HL-60 (cell line): ENCODE measurements around the gene CHRDL1.

Experiments
- DNase-seq, 2 experiments: peaks; one replicate each; pipeline ENCODE4 v3.0.0-alpha.2; 2010 to 2020; ENCODE audit warnings: low read depth in 1 of 2, low spot score in 1 of 2
- H3K27ac ChIP-seq: fragments of 250-450 bp; sonication (Bioruptor Pico); replicated peaks from 2 replicates; pipeline ENCODE4 v1.5.1; 2020; ENCODE audit warnings: mild to moderate bottlenecking, moderate library complexity
- H3K27me3 ChIP-seq: fragments of 250-450 bp; sonication (Bioruptor Pico); 2 replicates; pipeline ENCODE4 v1.5.1; 2021; ENCODE audit warnings: mild to moderate bottlenecking, moderate library complexity; ENCODE audit not compliant: insufficient read depth, poor library complexity, severe bottlenecking
- H3K4me3 ChIP-seq: replicated peaks from 2 replicates; pipeline ENCODE4 v1.5.1; 2011; ENCODE audit warnings: mild to moderate bottlenecking, control low read depth, low read length; ENCODE audit not compliant: insufficient read depth
- CTCF ChIP-seq: IDR thresholded peaks from one replicate; pipeline ENCODE4 v1.5.1; 2011; ENCODE audit warnings: low read length, control low read depth, inconsistent platforms; ENCODE audit not compliant: insufficient read depth
- GABPA ChIP-seq: IDR thresholded peaks from 2 replicates; pipeline ENCODE4 v1.6.1; 2012; ENCODE audit warnings: low read depth
- POLR2AphosphoS5 ChIP-seq: IDR thresholded peaks from 2 replicates; pipeline ENCODE4 v1.6.1; 2012; ENCODE audit warnings: low read depth
- REST ChIP-seq: IDR thresholded peaks from 2 replicates; pipeline ENCODE4 v1.6.1; 2012; ENCODE audit warnings: low read depth; ENCODE audit not compliant: insufficient replicate concordance
- SPI1 ChIP-seq: IDR thresholded peaks from 2 replicates; pipeline ENCODE4 v1.6.1; 2012; ENCODE audit warnings: low read depth, mild to moderate bottlenecking, borderline replicate concordance

The CHRDL1 gene

GRCh38 chrX:110746014-110746413 lies 49.6 kb downstream of the CHRDL1 start:
- H3K27ac ChIP-seq: no peak overlapping the region
- TF ChIP-seq SPI1: no peak
- no peak overlapping the region for H3K4me3 ChIP-seq
- DNase-seq: no peak
- H3K27me3 ChIP-seq: no peaks in the 10 kb centered on the region

GRCh38 chrX:110745288-110745687 lies 50.3 kb downstream of the CHRDL1 start:
- Histone ChIP-seq H3K27me3 (no peaks in the 10 kb centered on the region), H3K4me3 (no peak overlapping the region), H3K27ac (no peak overlapping the region)
- no peak for DNase-seq
- no peak for TF ChIP-seq SPI1
- TF ChIP-seq POLR2AphosphoS5: no peak
- TF ChIP-seq REST: no peak
- no peak for TF ChIP-seq GABPA
- no peak for TF ChIP-seq CTCF

DNA sequence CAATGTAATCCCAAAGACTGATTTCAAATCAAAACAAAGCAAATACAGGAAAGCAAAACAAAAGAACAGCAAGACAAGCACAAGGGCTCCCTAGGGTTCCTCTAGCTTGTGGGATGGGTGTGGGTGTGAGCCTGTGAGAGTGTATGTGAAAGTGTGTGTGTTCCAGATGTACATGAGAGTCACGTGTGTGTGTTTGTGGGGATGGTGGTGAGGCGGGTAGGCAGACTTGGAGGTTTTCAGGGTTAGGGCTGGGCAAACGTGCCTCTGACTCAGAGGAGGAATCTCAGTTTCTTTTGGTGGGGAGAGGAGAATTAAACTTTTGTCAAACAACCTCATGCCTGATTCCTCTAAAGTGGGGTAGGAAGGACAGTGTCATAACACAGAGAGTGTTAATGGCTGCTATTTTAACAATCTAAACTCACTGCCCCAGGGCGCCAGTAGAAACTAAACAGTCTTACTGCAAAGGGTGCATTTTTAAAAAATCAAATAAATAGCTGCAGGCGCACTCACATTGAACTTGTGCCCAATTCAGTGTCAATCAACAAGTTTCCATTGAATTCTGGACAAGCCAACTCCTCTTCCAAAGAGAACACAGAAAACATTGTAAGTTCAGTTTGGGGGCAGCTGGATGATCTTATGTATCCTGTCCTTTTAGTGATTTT lies 51.8 kb downstream of the CHRDL1 start:
- TF ChIP-seq REST (no peak), SPI1 (no peak), GABPA (no peak), CTCF (no peak), POLR2AphosphoS5 (no peak)
- no peak for DNase-seq
- no peak overlapping the region for H3K27ac ChIP-seq
- H3K27me3 ChIP-seq: no peaks in the 10 kb centered on the region
- H3K4me3 ChIP-seq: no peak overlapping the region

DNA sequence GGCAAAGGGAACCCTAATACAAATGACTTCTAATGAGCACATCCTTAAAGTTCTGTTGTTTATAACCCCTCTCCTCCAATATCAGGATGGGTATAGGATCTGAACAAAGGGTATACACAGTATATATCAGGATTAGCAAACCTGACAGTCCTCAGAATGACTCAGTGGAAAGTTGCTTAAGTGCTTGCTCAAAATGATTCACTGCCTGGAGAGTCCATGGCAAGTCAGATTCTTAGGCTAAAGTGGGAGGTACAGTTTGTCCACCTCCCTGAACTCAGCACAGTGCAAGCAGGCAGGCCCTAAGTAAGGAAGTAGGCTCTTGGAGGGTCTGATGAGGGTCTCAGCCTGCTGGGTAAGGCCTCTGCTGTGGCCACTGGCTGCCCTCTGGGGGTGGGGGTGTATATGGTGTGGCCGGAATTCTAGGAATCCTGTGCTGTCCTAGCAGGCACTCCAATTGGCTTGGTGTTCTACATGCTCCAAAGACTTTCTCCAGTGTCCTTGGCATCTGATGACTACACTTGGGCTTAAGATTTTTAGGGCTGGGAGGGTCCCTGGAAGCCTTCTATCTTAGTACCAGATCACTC lies 54.3 kb downstream of the CHRDL1 start:
- no peak for DNase-seq
- Histone ChIP-seq H3K4me3 (no peak overlapping the region), H3K27me3 (no peaks in the 10 kb centered on the region), H3K27ac (no peak overlapping the region)
- TF ChIP-seq POLR2AphosphoS5 (no peak), CTCF (no peak), REST (no peak), SPI1 (no peak), GABPA (no peak)
